Choroid plexus epithelial cell (primary cell): Measurements from ENCODE around the gene SMTNL2.
"Not testable (repeated sequence)": the region's sequence is repeated elsewhere in the genome, so short reads cannot be mapped to it uniquely, and the experiment has no call there.

Experiments used
- DNase-seq: peaks from one replicate; pipeline ENCODE4 v3.0.0-alpha.2; 2010; ENCODE audit warnings: low read depth
- H3K4me3 ChIP-seq: 2 replicates; pipeline ENCODE4 v1.5.1; 2011; ENCODE audit warnings: low read depth, mild to moderate bottlenecking, control low read depth, low read length, moderate library complexity
- CTCF ChIP-seq: conservative IDR thresholded peaks from 2 replicates; pipeline ENCODE4 v1.5.1; 2011; ENCODE audit warnings: low read depth, mild to moderate bottlenecking, control low read depth, inconsistent platforms, low read length, moderate library complexity

The SMTNL2 gene

GRCh38 chr17:4573115-4573514 lies 11.2 kb upstream of the SMTNL2 start:
- H3K4me3 ChIP-seq, result no peak overlapping the region
- DNase-seq, result no peak
- TF ChIP-seq CTCF, result no peak

- no peak for TF ChIP-seq CTCF
- H3K4me3 ChIP-seq, result no peak overlapping the region
- no peak for DNase-seq
Measured at GRCh38 chr17:4573669-4574068, 10.7 kb upstream of the SMTNL2 start.

GRCh38 chr17:4574448-4575045 lies 9.8 kb upstream of the SMTNL2 start:
- no peak for DNase-seq
- no peak for TF ChIP-seq CTCF

GRCh38 chr17:4576161-4576558 lies 8.2 kb upstream of the SMTNL2 start:
- no peak for DNase-seq
- no peak for TF ChIP-seq CTCF
- H3K4me3 ChIP-seq, result no peak overlapping the region

More at GRCh38 chr17:4574448-4575045, 9.8 kb upstream of the SMTNL2 start:
- H3K4me3 ChIP-seq, result no peak overlapping the region

- no peak overlapping the region for H3K4me3 ChIP-seq
- DNase-seq, result no peak
- no peak for TF ChIP-seq CTCF
Measured at GRCh38 chr17:4576729-4577322, 7.5 kb upstream of the SMTNL2 start.

GRCh38 chr17:4577386-4577993 lies 6.8 kb upstream of the SMTNL2 start:
- DNase-seq, result no peak
- TF ChIP-seq CTCF, result no peak

GRCh38 chr17:4578349-4578748 lies 6.0 kb upstream of the SMTNL2 start:
- H3K4me3 ChIP-seq, result not testable (repeated sequence)

More at GRCh38 chr17:4577386-4577993, 6.8 kb upstream of the SMTNL2 start:
- H3K4me3 ChIP-seq, result no peak overlapping the region

More at GRCh38 chr17:4578349-4578748, 6.0 kb upstream of the SMTNL2 start:
- not testable (repeated sequence) for DNase-seq
